Endothelial cell of umbilical vein (primary cell): ENCODE data around the gene ALDH1L1. TPM values are rescaled to one million over a fixed set of nuclear protein-coding genes. Genes with fewer than 3 reads are reported as not detected.

ENCODE experiments used
- BruUV-seq: library from RNA; stranded (reverse); fragments of 400-500 nt; replicated peaks from 2 replicates; lab custom pipeline; 2021; lab: Mats Ljungman, UMichigan
- CTCF ChIA-PET: fragments of 300-600, 350-600 bp; sonication (Branson Sonifier 250); formaldehyde crosslinking; loops from one replicate; lab custom pipeline; 2021; ENCODE audit warnings: antibody characterized with exemption, inconsistent platforms; lab: Charles Lee
- POLR2A ChIA-PET: fragments of 300-600, 350-600 bp; sonication (Branson Sonifier 250); formaldehyde crosslinking; loops from one replicate; lab custom pipeline; 2021; ENCODE audit warnings: antibody characterized with exemption, inconsistent platforms; lab: Charles Lee
- DNase-seq: peaks from one replicate; pipeline ENCODE4 v3.0.0-alpha.2; 2011; ENCODE audit warnings: low read depth, low spot score
- FAIRE-seq: peaks from 2 replicates; lab custom pipeline; 2011; peaks lifted over from hg19 to GRCh38; lab: Jason Lieb, UNC
- H2AFZ ChIP-seq: 2 replicates; pipeline ENCODE4 v1.6.0; 2012; ENCODE audit warnings: low read depth, low read length, control low read depth, inconsistent platforms
- H3K27ac ChIP-seq: 2 replicates; pipeline ENCODE4 v1.5.1; 2011; ENCODE audit warnings: low read depth, mild to moderate bottlenecking, control low read depth, low read length, moderate library complexity; ENCODE audit not compliant: insufficient read depth
- H3K27me3 ChIP-seq, 2 experiments: 2 replicates each; pipeline versions ENCODE4 v1.6.0 to v1.6.1; 2011; ENCODE audit warnings: low read length in 2 of 2, mixed read lengths in 1 of 2; ENCODE audit not compliant: control insufficient read depth in 2 of 2, insufficient read depth in 2 of 2
- H3K36me3 ChIP-seq, 2 experiments: 2 replicates in 1 of 2; 3 replicates in 1 of 2; pipeline ENCODE4 v1.5.1; 2011; ENCODE audit warnings: low read length in 2 of 2, mild to moderate bottlenecking in 1 of 2, moderate library complexity in 1 of 2; ENCODE audit not compliant: control insufficient read depth in 2 of 2, insufficient read depth in 2 of 2; ENCODE audit errors: extremely low read depth in 1 of 2
- H3K4me1 ChIP-seq: 3 replicates; pipeline ENCODE4 v1.5.1; 2011; ENCODE audit warnings: mild to moderate bottlenecking, low read length; ENCODE audit not compliant: control insufficient read depth, insufficient read depth; ENCODE audit errors: extremely low read depth
- H3K4me2 ChIP-seq: 2 replicates; pipeline ENCODE4 v1.6.1; 2011; ENCODE audit warnings: low read length, control low read depth, mixed read lengths; ENCODE audit not compliant: insufficient read depth
- H3K4me3 ChIP-seq, 3 experiments: fragments of 200-600 bp in 1 of 3; sonication (generic), shearing (Covaris generic) in 1 of 3; replicated peaks in 1 of 3; 2 replicates each; pipeline ENCODE4 v1.5.1; 2011 to 2016; ENCODE audit warnings: control low read depth in 3 of 3, low read length in 3 of 3, mild to moderate bottlenecking in 2 of 3, inconsistent platforms in 1 of 3, low read depth in 1 of 3, moderate library complexity in 1 of 3; ENCODE audit not compliant: insufficient read depth in 1 of 3
- H3K79me2 ChIP-seq: 2 replicates; pipeline ENCODE4 v1.6.0; 2012; ENCODE audit warnings: low read length, inconsistent platforms; ENCODE audit not compliant: control insufficient read depth, insufficient read depth
- H3K9ac ChIP-seq: replicated peaks from 2 replicates; pipeline ENCODE3; 2011; ENCODE audit warnings: low read length, control low read depth; ENCODE audit not compliant: insufficient read depth; ENCODE audit errors: extremely low read depth
- H3K9me1 ChIP-seq: replicated peaks from 3 replicates; pipeline ENCODE4 v1.6.0; 2011; ENCODE audit warnings: mild to moderate bottlenecking, low read length; ENCODE audit not compliant: control insufficient read depth, insufficient read depth; ENCODE audit errors: extremely low read depth
- H3K9me3 ChIP-seq: replicated peaks from 2 replicates; pipeline ENCODE4 v1.5.1; 2012; ENCODE audit warnings: low read length, inconsistent platforms; ENCODE audit not compliant: control insufficient read depth, insufficient read depth
- H4K20me1 ChIP-seq: replicated peaks from 2 replicates; pipeline ENCODE3; 2011; ENCODE audit warnings: mild to moderate bottlenecking, low read length; ENCODE audit not compliant: control insufficient read depth, insufficient read depth; ENCODE audit errors: extremely low read depth
- EZH2 ChIP-seq: IDR thresholded peaks from 2 replicates; pipeline ENCODE4 v1.6.1; 2012; ENCODE audit warnings: borderline replicate concordance, low read depth, mild to moderate bottlenecking, moderate library complexity, low read length, inconsistent platforms; ENCODE audit not compliant: severe bottlenecking
- FOS ChIP-seq: IDR thresholded peaks from 2 replicates; pipeline ENCODE4 v1.6.1; 2011; ENCODE audit warnings: mild to moderate bottlenecking, low read length, moderate library complexity, borderline replicate concordance; ENCODE audit not compliant: insufficient read depth
- GATA2 ChIP-seq: IDR thresholded peaks from 2 replicates; pipeline ENCODE4 v1.7.0; 2011; ENCODE audit warnings: low read depth, mild to moderate bottlenecking, moderate library complexity, mixed read lengths, low read length; ENCODE audit not compliant: insufficient read length, insufficient read depth
- JUN ChIP-seq: IDR thresholded peaks from 2 replicates; pipeline ENCODE4 v1.6.1; 2011; ENCODE audit warnings: borderline replicate concordance, low read depth; ENCODE audit not compliant: insufficient read length, insufficient read depth
- MYC ChIP-seq: IDR thresholded peaks from one replicate; pipeline ENCODE4 v1.6.1; 2011; ENCODE audit warnings: mild to moderate bottlenecking, low read depth, low read length
- POLR2A ChIP-seq: IDR thresholded peaks from 2 replicates; pipeline ENCODE4 v1.6.1; 2012; ENCODE audit warnings: low read depth, mild to moderate bottlenecking, control low read depth, low read length
- POLR2AphosphoS5 ChIP-seq: IDR thresholded peaks from 2 replicates; pipeline ENCODE4 v1.6.1; 2012; ENCODE audit warnings: low read depth, mild to moderate bottlenecking, control low read depth, low read length, moderate library complexity; ENCODE audit not compliant: insufficient read depth
- dilution Hi-C: fragments of 300-500 bp; cut with MboI; formaldehyde crosslinking; loops from one replicate; pipeline ENCODE4 v1.15.0; 2019; ENCODE audit warnings: low sequenced_read_pairs; ENCODE audit not compliant: extremely low pct_ligation_motif_present
- intact Hi-C: fragments of 100-400 bp; cut with micrococcal nuclease; formaldehyde crosslinking; loops from one replicate; pipeline ENCODE4 v1.10.0; 2022
- polyA plus RNA-seq, 4 experiments: library from polyadenylated mRNA; depleted of rRNA in 3 of 4; stranded (reverse) in 3 of 4; unstranded in 1 of 4; fragments of >200 nt; gene quantifications; 2 replicates each; pipeline versions ENCODE4 v1.2.1 to v1.2.3, GENCODE V29; 2011 to 2012; ENCODE audit warnings: missing spikeins in 1 of 4
- total RNA-seq: library from RNA; stranded (reverse); gene quantifications from 2 replicates; pipeline ENCODE4 v1.2.3, GENCODE V29; 2021
- TF ChIP-seq, protein P1 (sequence below): IDR thresholded peaks from 2 replicates; pipeline ENCODE4 v1.6.1; 2011; ENCODE audit not compliant: insufficient read depth, insufficient read length
- TF ChIP-seq, protein P2 (sequence below), 2 donors: IDR thresholded peaks; 1 replicate in 1 of 2; 2 replicates in 1 of 2; pipeline ENCODE4 v1.5.1; 2011; ENCODE audit warnings: low read length in 2 of 2, mild to moderate bottlenecking in 2 of 2, moderate library complexity in 2 of 2, control low read depth in 1 of 2, inconsistent platforms in 1 of 2, low read depth in 1 of 2; ENCODE audit not compliant: insufficient read depth in 1 of 2; ENCODE audit errors: extremely low read depth in 1 of 2

ALDH1L1 gene
- total and polyA plus RNA-seq, 2 donors (not counting 3 experiments of a cell fraction or from before 2014, with no cell fraction given) = not detected

DNA sequence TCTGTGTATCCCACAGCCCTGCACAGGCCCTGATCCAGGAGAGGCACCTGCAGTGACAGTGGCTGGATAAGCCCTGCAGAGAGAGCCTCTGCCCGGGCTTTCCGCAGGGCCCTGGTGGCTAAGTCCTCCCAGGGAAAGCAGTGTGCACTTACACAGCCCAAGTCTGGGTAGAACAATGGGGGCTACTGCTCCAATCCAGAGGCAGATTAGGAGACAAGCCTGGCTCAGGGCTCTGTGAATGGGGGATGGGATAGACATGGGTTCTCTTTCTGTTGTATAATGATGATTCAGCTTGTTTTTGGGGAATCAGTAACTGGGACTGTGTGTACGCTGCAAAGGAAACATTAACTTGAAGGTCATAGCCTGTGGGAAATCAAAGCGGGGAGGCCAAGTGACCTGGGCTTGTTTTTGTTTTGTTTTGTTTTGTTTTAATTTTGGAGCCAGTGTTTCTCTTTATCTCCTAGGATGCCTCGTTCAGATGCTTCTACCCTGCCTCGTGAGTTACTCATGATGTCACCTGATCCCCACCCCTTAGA is 4.1 kb upstream of the ALDH1L1 start:
- POLR2A ChIA-PET = no interaction called here
- Histone ChIP-seq H3K79me2 (no peaks in the 10 kb centered on the region), H3K4me1 (no peaks in the 10 kb centered on the region), H3K9ac (no peak overlapping the region), H3K27ac (no peak overlapping the region), H3K9me3 (no peaks in the 10 kb centered on the region), H3K9me1 (no peaks in the 10 kb centered on the region), H4K20me1 (no peaks in the 10 kb centered on the region), H3K27me3 (peaks cover 18 to 23% of the 10 kb centered on the region in 2 experiments), H3K4me3 (no peak overlapping the region), H3K36me3 (no peaks in the 10 kb centered on the region), H3K4me2 (no peak overlapping the region), H2AFZ (no peak overlapping the region)
- FAIRE-seq = no peak
- BruUV-seq = no TSS peak
- CTCF ChIA-PET = no interaction called here
- dilution Hi-C loops = no loop called here
- intact Hi-C loops = no loop called here
- no peak for DNase-seq
- TF ChIP-seq EZH2 = no peak
- no peak for TF ChIP-seq POLR2AphosphoS5
- no peak for TF ChIP-seq POLR2A
- TF ChIP-seq, protein P1, sequence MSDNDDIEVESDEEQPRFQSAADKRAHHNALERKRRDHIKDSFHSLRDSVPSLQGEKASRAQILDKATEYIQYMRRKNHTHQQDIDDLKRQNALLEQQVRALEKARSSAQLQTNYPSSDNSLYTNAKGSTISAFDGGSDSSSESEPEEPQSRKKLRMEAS = no peak
- TF ChIP-seq, protein P2, sequence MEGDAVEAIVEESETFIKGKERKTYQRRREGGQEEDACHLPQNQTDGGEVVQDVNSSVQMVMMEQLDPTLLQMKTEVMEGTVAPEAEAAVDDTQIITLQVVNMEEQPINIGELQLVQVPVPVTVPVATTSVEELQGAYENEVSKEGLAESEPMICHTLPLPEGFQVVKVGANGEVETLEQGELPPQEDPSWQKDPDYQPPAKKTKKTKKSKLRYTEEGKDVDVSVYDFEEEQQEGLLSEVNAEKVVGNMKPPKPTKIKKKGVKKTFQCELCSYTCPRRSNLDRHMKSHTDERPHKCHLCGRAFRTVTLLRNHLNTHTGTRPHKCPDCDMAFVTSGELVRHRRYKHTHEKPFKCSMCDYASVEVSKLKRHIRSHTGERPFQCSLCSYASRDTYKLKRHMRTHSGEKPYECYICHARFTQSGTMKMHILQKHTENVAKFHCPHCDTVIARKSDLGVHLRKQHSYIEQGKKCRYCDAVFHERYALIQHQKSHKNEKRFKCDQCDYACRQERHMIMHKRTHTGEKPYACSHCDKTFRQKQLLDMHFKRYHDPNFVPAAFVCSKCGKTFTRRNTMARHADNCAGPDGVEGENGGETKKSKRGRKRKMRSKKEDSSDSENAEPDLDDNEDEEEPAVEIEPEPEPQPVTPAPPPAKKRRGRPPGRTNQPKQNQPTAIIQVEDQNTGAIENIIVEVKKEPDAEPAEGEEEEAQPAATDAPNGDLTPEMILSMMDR (IDR thresholded peaks at IDR 0.05; ENCODE audit: extremely low read depth in 1 of 2, insufficient read depth in 1 of 2, low read depth in 1 of 2, low read length in 2 of 2) = no peak
- no peak for TF ChIP-seq MYC
- no peak for TF ChIP-seq JUN
- no peak for TF ChIP-seq FOS
- TF ChIP-seq GATA2 = no peak
